ENCODE data around the gene NMNAT2. TPM values are rescaled to one million over a fixed set of nuclear protein-coding genes. Genes with fewer than 3 reads are reported as not detected.

Gene NMNAT2
- total RNA-seq, 1 experiment from 2014 or later, result 11.4 TPM

GRCh38 chr1:183236158-183236725 lies 181.9 kb downstream of the NMNAT2 start:
- H2BK15ac ChIP-seq (ENCODE audit: low read depth, low read length), result no peak overlapping the region
- no CpG with 5 or more reads among the region's 6 CpGs for WGBS (ENCODE audit: extremely low coverage, insufficient read length, low lambda C conversion rate)
- H2BK5ac ChIP-seq (ENCODE audit: insufficient read length, low read length), result no peak overlapping the region
- Mint-ChIP-seq H3K9me3 (no peaks in the 10 kb centered on the region), H3K36me3 (ENCODE audit: insufficient read depth in 1 of 3, low read depth in 3 of 3) (peaks cover 0 to 2% (median 0%) of the 10 kb centered on the region in 3 experiments; a peak in 1 of 7 replicates), H3K27ac (no peak overlapping the region; a peak in 2 of 7 replicates), H3K4me1 (peaks cover 31 to 33% of the 10 kb centered on the region in 2 experiments), H3K27me3 (ENCODE audit: low read depth) (no peaks in the 10 kb centered on the region), H3K4me3 (no peak overlapping the region)
- no peaks in the 10 kb centered on the region for H3K79me1 ChIP-seq (ENCODE audit: insufficient read depth, low read depth, low read length, poor library complexity, severe bottlenecking)
- no peak overlapping the region for H2BK12ac ChIP-seq (ENCODE audit: insufficient read length, low read depth, low read length)
- H3K79me2 ChIP-seq (ENCODE audit: insufficient read depth, low read length), result no peaks in the 10 kb centered on the region
- no peak overlapping the region for H3K18ac ChIP-seq (ENCODE audit: insufficient read length, low read depth, low read length)
- no peak overlapping the region for H3T11ph ChIP-seq (ENCODE audit: low read length)
- no peak overlapping the region for H2AK5ac ChIP-seq (ENCODE audit: insufficient read length, low read length)
- no peak overlapping the region for H4K91ac ChIP-seq (ENCODE audit: insufficient read length, low read depth, low read length)
- H3K56ac ChIP-seq (ENCODE audit: insufficient read length, low read depth, low read length), result no peak overlapping the region
- H2BK20ac ChIP-seq (ENCODE audit: low read depth, low read length, poor library complexity, severe bottlenecking), result no peak overlapping the region
- no peaks in the 10 kb centered on the region for H3K27me3 ChIP-seq (ENCODE audit: insufficient read depth, low read length)
- no peak overlapping the region for H2AFZ ChIP-seq (ENCODE audit: low read length)
- H3K27ac ChIP-seq (ENCODE audit: insufficient read length, low read depth, low read length), result no peak overlapping the region
- no peak overlapping the region for H3K14ac ChIP-seq (ENCODE audit: insufficient read depth, low read length)
- H4K8ac ChIP-seq (replicated peaks; ENCODE audit: insufficient read length, low read depth, low read length), result no peak overlapping the region
- no peak overlapping the region for H2BK120ac ChIP-seq (ENCODE audit: low read depth, low read length, poor library complexity, severe bottlenecking)
- no peaks in the 10 kb centered on the region for H3K9me3 ChIP-seq (ENCODE audit: control insufficient read depth, low read depth, low read length)
- no peak overlapping the region for H3K9ac ChIP-seq (ENCODE audit: extremely low read depth, insufficient read length, low read length)
- peaks cover 10% of the 10 kb centered on the region; the same call in 1 of the 2 replicates for H3K4me1 ChIP-seq (ENCODE audit: insufficient read depth, low read length)
- no peak overlapping the region for H3K4me2 ChIP-seq (ENCODE audit: insufficient read depth, insufficient read length, low read length)
- no peak overlapping the region for H3K23ac ChIP-seq (ENCODE audit: insufficient read length, low read depth, low read length)
- DNase-seq, result no peak
- H4K20me1 ChIP-seq (ENCODE audit: control insufficient read depth, insufficient read depth, insufficient read length), result no peaks in the 10 kb centered on the region
- no peak for TF ChIP-seq CTCF (conservative IDR thresholded peaks at IDR 0.05)
- no peak overlapping the region for H4K5ac ChIP-seq (ENCODE audit: insufficient read length, low read depth, low read length)
- H3K23me2 ChIP-seq (ENCODE audit: insufficient read length, low read depth, low read length, poor library complexity, severe bottlenecking), result peaks cover 7% of the 10 kb centered on the region
- H3K4ac ChIP-seq (ENCODE audit: low read depth, low read length), result no peak overlapping the region
